Activated T-cell treated with anti-CD3 and anti-CD28 coated beads, Interleukin-2, amount 50 U/mL, for 24 hours (primary cell): ENCODE data around the gene FFAR2.
"Not testable (repeated sequence)": the region's sequence is repeated elsewhere in the genome, so short reads cannot be mapped to it uniquely, and the experiment has no call there.

Source experiments
- DNase-seq: peaks from one replicate; pipeline ENCODE4 v3.0.0-alpha.2; 2020
- H3K27ac Mint-ChIP-seq: 2 replicates; pipeline ENCODE4 v1.8.0; 2020; ENCODE audit warnings: mild to moderate bottlenecking, mixed read lengths
- H3K27me3 Mint-ChIP-seq: 2 replicates; pipeline ENCODE4 v1.8.0; 2020; ENCODE audit warnings: mixed read lengths
- H3K36me3 Mint-ChIP-seq: 2 replicates; pipeline ENCODE4 v1.8.0; 2020; ENCODE audit warnings: low read depth, mixed read lengths
- H3K4me1 Mint-ChIP-seq: 2 replicates; pipeline ENCODE4 v1.8.0; 2020; ENCODE audit warnings: low read depth, mixed read lengths
- H3K4me3 Mint-ChIP-seq: 2 replicates; pipeline ENCODE4 v1.8.0; 2020; ENCODE audit warnings: mild to moderate bottlenecking, moderate library complexity, mixed read lengths
- H3K9me3 Mint-ChIP-seq: 2 replicates; pipeline ENCODE4 v1.8.0; 2020; ENCODE audit warnings: mixed read lengths

The FFAR2 gene

DNA sequence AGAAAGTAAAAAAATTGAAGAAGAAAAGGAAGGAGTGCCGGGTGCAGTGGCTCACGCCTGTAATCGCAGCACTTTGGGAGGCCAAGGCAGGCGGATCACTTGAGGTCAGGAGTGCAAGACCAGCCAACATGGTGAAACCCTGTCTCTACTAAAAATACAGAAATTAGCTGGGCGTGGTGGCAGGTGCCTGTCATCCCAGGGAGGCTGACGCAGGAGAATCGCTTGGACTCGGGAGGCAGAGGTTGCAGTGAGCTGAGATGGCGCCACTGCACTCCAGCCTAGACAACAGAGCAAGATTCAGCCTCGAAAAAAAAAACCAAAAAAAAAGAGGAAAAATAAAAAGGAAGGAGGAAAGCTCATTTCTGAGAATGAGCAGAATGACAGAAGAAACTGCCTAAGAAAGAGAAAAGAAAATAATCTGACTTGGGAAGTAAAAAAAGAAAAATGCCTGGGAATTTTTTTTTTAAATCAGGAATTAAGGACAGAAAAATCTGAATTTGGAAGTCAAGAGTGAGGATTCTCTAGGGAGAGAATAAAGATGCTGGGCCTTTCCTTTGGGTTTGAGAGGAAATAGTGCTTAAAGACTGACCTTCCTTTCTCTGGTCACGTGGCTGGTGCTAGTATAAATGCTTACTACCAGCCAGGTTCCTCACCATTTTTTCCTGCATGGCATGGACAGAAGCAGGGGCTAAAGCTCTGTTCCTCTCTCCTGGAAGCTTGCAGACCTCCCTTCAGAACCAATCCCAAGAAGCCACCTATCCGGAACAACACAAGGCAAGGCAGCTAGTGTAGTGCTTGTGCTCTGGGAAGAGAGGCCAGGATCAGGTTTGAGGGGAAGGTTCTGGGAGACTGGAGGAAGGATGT lies at the start of gene FFAR2:
Gene FFAR2 (plus strand): TSS at position 652 of the 864 bp plus-strand sequence. CDS start 1,458 bp downstream, outside the sequence.
- H3K36me3 Mint-ChIP-seq = no peaks in the 10 kb centered on the region
- no peak within 1 kb of the TSS for H3K4me3 Mint-ChIP-seq
- H3K9me3 Mint-ChIP-seq = no peaks in the 10 kb centered on the region
- peaks cover 57% of the 10 kb centered on the region for H3K4me1 Mint-ChIP-seq
- peaks cover 36% of the 10 kb centered on the region for H3K27me3 Mint-ChIP-seq
- DNase-seq = no peak
- no peak within 1 kb of the TSS for H3K27ac Mint-ChIP-seq

DNA sequence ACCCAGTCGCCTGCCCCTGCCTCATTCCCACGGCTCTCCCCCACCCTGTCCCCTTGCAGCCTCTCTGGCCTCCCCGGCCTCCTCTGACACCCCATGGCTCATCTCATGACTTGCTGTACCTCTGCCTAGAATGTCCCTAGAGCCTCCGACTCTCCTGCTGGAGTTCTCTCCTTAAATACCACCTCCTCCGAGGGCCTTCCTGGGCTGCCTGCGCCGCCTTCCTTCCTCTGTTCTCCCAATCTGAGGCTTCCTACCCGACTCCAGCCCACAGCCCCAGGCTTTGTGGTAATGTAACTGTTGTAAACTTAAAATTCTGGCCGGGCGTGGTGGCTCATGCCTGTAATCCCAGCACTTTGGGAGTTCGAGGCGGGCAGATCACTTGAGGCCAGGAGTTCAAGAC lies 49.5 kb upstream of the FFAR2 start:
- Mint-ChIP-seq H3K4me3 (no peak overlapping the region), H3K9me3 (no peaks in the 10 kb centered on the region), H3K4me1 (peaks cover 9% of the 10 kb centered on the region), H3K27me3 (peaks cover 2% of the 10 kb centered on the region), H3K27ac (no peak overlapping the region), H3K36me3 (no peaks in the 10 kb centered on the region)
- no peak for DNase-seq

- Mint-ChIP-seq H3K4me1 (peaks cover 8% of the 10 kb centered on the region), H3K27ac (no peak overlapping the region), H3K9me3 (no peaks in the 10 kb centered on the region), H3K36me3 (no peaks in the 10 kb centered on the region), H3K4me3 (no peak overlapping the region), H3K27me3 (peaks cover 2% of the 10 kb centered on the region)
- no peak for DNase-seq
Observed at GRCh38 chr19:35399231-35399630, 48.8 kb upstream of the FFAR2 start.

- peaks cover 2% of the 10 kb centered on the region for H3K27me3 Mint-ChIP-seq
- DNase-seq = no peak
- H3K27ac Mint-ChIP-seq = no peak overlapping the region
- no peak overlapping the region for H3K4me3 Mint-ChIP-seq
- no peaks in the 10 kb centered on the region for H3K36me3 Mint-ChIP-seq
- H3K9me3 Mint-ChIP-seq = no peaks in the 10 kb centered on the region
- H3K4me1 Mint-ChIP-seq = peaks cover 14% of the 10 kb centered on the region
Observed at GRCh38 chr19:35399948-35400772, 47.9 kb upstream of the FFAR2 start.

GRCh38 chr19:35400773-35401100 lies 47.3 kb upstream of the FFAR2 start:
- H3K27ac Mint-ChIP-seq = no peak overlapping the region

DNA sequence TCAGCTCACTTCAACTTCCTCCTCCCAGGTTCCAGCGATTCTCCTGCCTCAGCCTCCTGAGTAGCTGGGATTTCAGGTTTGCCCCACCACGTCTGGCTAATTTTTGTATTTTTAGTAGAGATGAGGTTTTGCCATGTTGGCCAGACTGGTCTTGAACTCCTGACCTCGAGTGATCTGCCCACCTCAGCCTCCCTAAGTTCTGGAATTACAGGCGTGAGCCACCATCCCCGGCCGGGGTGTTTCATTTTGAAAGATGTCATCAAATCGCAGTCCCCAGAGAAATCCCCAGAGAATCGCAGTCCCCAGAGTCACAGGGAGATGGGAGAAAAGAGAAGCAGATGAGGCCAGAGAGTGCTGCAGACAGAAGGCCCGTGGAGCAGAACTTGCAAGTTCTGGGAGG lies 46.6 kb upstream of the FFAR2 start:
- not testable (repeated sequence) for H3K9me3 Mint-ChIP-seq, H3K27me3 Mint-ChIP-seq, H3K4me3 Mint-ChIP-seq, DNase-seq, H3K36me3 Mint-ChIP-seq, H3K27ac Mint-ChIP-seq
- peaks cover 24% of the 10 kb centered on the region for H3K4me1 Mint-ChIP-seq

More at GRCh38 chr19:35400773-35401100, 47.3 kb upstream of the FFAR2 start:
- Mint-ChIP-seq H3K36me3 (no peaks in the 10 kb centered on the region), H3K4me1 (peaks cover 20% of the 10 kb centered on the region), H3K9me3 (no peaks in the 10 kb centered on the region), H3K4me3 (no peak overlapping the region), H3K27me3 (peaks cover 2% of the 10 kb centered on the region)
- DNase-seq = no peak

- no peak for DNase-seq
Observed at GRCh38 chr19:35403116-35403760, 44.8 kb upstream of the FFAR2 start.

DNA sequence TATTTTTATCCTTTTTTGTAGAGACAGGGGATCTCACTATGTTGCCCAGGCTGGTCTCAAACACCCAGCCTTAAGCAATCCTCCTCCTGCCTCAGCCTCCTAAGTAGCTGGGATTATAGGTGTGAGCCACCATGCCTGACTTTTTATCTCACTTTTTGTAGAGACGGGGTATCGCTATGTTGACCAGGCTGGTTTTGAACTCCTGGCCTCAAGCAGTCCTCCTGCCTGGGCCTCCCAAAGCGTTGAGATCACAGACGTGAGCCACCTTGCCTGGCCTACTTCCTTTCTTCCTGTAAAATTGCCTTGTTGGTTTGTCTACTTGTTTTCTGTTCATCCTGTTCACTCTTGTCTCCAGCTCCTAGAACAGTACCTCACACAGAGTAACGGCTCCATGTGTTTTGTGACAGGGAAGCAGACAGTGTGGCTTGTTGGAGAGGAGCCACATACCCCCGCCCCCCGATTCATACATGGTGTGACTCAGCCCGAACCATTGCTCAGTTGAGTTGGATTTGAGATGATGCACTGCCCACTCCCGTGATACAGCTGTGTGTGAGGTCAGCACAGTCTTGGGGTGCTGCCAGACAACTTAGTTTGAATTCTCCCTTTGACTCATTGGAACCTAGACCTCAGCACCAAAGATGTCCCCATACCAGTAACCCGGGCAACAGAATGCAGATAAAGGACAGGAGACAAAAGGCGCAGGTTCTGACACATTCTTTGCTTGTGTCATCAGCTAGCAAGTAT lies 43.0 kb upstream of the FFAR2 start:
- H3K27me3 Mint-ChIP-seq = peaks cover 13% of the 10 kb centered on the region
- no peak overlapping the region for H3K4me3 Mint-ChIP-seq
- H3K36me3 Mint-ChIP-seq = no peaks in the 10 kb centered on the region
- H3K27ac Mint-ChIP-seq = peak overlapping the region; percentile 62
- no peaks in the 10 kb centered on the region for H3K9me3 Mint-ChIP-seq
- peak; percentile 41 for DNase-seq
- H3K4me1 Mint-ChIP-seq = peaks cover 26% of the 10 kb centered on the region

More at GRCh38 chr19:35403116-35403760, 44.8 kb upstream of the FFAR2 start:
- Mint-ChIP-seq H3K27ac (peak overlapping the region; percentile 37), H3K27me3 (peaks cover 9% of the 10 kb centered on the region), H3K4me3 (no peak overlapping the region), H3K36me3 (no peaks in the 10 kb centered on the region), H3K4me1 (peaks cover 26% of the 10 kb centered on the region), H3K9me3 (no peaks in the 10 kb centered on the region)

- DNase-seq = no peak
- Mint-ChIP-seq H3K9me3 (no peaks in the 10 kb centered on the region), H3K27ac (no peak overlapping the region), H3K4me3 (no peak overlapping the region), H3K27me3 (peaks cover 14% of the 10 kb centered on the region), H3K4me1 (peaks cover 23% of the 10 kb centered on the region), H3K36me3 (no peaks in the 10 kb centered on the region)
Observed at GRCh38 chr19:35407619-35408018, 40.4 kb upstream of the FFAR2 start.

DNA sequence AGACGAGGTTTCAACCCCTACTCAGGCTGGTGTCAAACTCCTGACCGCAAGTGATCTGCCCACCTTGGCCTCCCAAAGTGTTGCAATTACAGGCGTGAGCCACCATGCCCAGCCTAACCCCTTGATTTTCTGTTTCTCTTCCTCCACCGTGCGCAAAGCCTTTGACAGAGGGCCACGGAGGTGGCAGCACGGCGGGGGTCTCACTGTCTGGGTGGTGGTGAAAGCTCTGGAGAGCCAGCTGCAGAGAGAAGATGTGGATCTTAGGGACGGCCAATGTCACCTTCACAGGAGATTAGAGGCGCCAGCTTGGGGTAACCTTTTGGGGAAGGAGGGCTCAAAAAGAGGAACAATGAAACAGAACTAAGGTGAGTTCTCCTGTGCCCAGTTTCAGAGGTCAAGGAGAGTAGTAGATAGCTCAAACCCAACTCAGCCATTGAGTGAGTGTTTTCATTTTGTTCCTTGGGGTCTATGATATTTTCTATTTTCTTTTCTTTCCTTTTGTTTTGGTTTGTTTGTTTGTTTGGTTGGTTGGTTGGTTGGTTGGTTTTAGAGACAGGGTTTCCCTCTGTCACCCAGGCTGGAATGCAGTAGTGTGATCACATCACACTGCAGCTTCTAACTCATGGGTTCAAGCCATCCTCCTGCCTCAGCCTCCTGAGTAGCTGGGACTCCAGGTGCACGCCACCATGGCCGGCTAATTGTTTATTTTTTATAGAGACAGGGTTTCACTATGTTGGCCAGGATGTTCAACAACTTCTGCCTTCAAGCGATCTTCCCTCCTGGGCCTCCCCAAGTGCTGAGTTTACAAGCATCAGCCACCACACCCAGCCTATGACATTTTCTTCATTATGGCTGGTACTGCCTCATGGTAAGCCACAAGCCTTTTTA lies 39.5 kb upstream of the FFAR2 start:
- no peak for DNase-seq
- Mint-ChIP-seq H3K36me3 (no peaks in the 10 kb centered on the region), H3K9me3 (no peaks in the 10 kb centered on the region), H3K27ac (no peak overlapping the region), H3K27me3 (peaks cover 19% of the 10 kb centered on the region), H3K4me1 (peaks cover 19% of the 10 kb centered on the region), H3K4me3 (no peak overlapping the region)

GRCh38 chr19:35409191-35409590 lies 38.9 kb upstream of the FFAR2 start:
- Mint-ChIP-seq H3K27me3 (peaks cover 26% of the 10 kb centered on the region), H3K36me3 (no peaks in the 10 kb centered on the region), H3K4me1 (peaks cover 18% of the 10 kb centered on the region), H3K27ac (no peak overlapping the region), H3K4me3 (no peak overlapping the region), H3K9me3 (no peaks in the 10 kb centered on the region)
- DNase-seq = no peak

GRCh38 chr19:35410487-35410886 lies 37.6 kb upstream of the FFAR2 start:
- no peak for DNase-seq
- Mint-ChIP-seq H3K4me1 (peaks cover 8% of the 10 kb centered on the region), H3K4me3 (no peak overlapping the region), H3K27me3 (peaks cover 35% of the 10 kb centered on the region), H3K27ac (no peak overlapping the region), H3K36me3 (no peaks in the 10 kb centered on the region), H3K9me3 (no peaks in the 10 kb centered on the region)

DNA sequence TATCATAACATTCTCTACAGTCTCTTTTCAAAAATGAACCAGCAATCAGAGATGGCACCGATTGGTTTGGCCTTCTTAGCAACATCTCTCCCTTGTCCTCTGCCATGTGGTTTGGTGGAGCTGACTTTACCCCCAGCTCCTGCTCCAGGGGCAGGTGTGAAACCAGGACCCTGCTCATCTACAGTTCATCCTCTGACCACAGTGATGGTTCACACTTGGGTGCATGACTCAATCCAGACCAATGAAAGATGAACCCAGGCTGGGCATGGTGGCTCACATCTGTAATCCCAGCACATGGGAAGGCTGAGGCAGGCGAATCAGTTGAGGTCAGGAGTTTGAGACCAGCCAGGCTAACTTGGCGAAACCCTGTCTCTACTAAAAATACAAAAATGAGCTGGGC lies 33.6 kb upstream of the FFAR2 start:
- H3K36me3 Mint-ChIP-seq = no peaks in the 10 kb centered on the region
- H3K4me3 Mint-ChIP-seq = no peak overlapping the region
- H3K27ac Mint-ChIP-seq = no peak overlapping the region
- H3K27me3 Mint-ChIP-seq = peaks cover 53% of the 10 kb centered on the region
- no peaks in the 10 kb centered on the region for H3K9me3 Mint-ChIP-seq
- no peak for DNase-seq
- no peaks in the 10 kb centered on the region for H3K4me1 Mint-ChIP-seq
